Activated CD4-positive, alpha-beta T cell treated with anti-CD3 and anti-CD28 coated beads, Interleukin-10, Interleukin-2, amounts not matched to agents 100 ng/mL and 50 ng/mL, durations not matched to agents 16 hours and 8 hours (primary cell): ENCODE measurements around the gene STAMBP.
"Not testable (repeated sequence)": the region's sequence is repeated elsewhere in the genome, so short reads cannot be mapped to it uniquely, and the experiment has no call there.

Experiments
- DNase-seq: peaks from one replicate; pipeline ENCODE4 v3.0.0-alpha.2; 2020

STAMBP gene

GRCh38 chr2:73837847-73838585, 9.3 kb downstream of the STAMBP start:
- no peak for DNase-seq

- DNase-seq: no peak
Observed at GRCh38 chr2:73838889-73839534, 10.3 kb downstream of the STAMBP start.

- DNase-seq: no peak
Observed at GRCh38 chr2:73839653-73840411, 11.1 kb downstream of the STAMBP start.

GRCh38 chr2:73841912-73842738, 13.4 kb downstream of the STAMBP start:
- no peak for DNase-seq

- no peak for DNase-seq
Observed at GRCh38 chr2:73842739-73843019, 13.9 kb downstream of the STAMBP start.

- DNase-seq: no peak
Observed at GRCh38 chr2:73844087-73844486, 15.3 kb downstream of the STAMBP start.

GRCh38 chr2:73850009-73850408, 21.2 kb downstream of the STAMBP start:
- no peak for DNase-seq

GRCh38 chr2:73851274-73851673, 22.5 kb downstream of the STAMBP start:
- DNase-seq: no peak

- peak; percentile 69 for DNase-seq
Observed at GRCh38 chr2:73852020-73852419, 23.3 kb downstream of the STAMBP start.

GRCh38 chr2:73855526-73855925, 26.8 kb downstream of the STAMBP start:
- no peak for DNase-seq

- DNase-seq: no peak
Observed at GRCh38 chr2:73856214-73856613, 27.5 kb downstream of the STAMBP start.

GRCh38 chr2:73859721-73860586, 31.2 kb downstream of the STAMBP start:
- DNase-seq: peak; percentile 88

GRCh38 chr2:73862987-73863386, 34.2 kb downstream of the STAMBP start:
- no peak for DNase-seq

GRCh38 chr2:73868204-73868978, 39.6 kb downstream of the STAMBP start:
- no peak for DNase-seq

- DNase-seq: no peak
Observed at GRCh38 chr2:73870084-73870483, 41.3 kb downstream of the STAMBP start.

- DNase-seq: peak; percentile 5
Observed at GRCh38 chr2:73877071-73877802, 48.5 kb downstream of the STAMBP start.

- not testable (repeated sequence) for DNase-seq
Observed at GRCh38 chr2:73877984-73878383, 49.2 kb downstream of the STAMBP start.

GRCh38 chr2:73885406-73885805, 56.6 kb downstream of the STAMBP start:
- DNase-seq: no peak

- DNase-seq: peak; percentile 23
Observed at GRCh38 chr2:73886357-73886756, 57.6 kb downstream of the STAMBP start.

GRCh38 chr2:73887596-73888353, 59.0 kb downstream of the STAMBP start:
- not testable (repeated sequence) for DNase-seq
